ENCODE data around the gene WASF1.
A peak's percentile ranks its signal among the peaks of the same experiment; 100 is the strongest.

The WASF1 gene

GRCh38 chr6:110179406-110180227, at the start of gene WASF1:
TSS of gene WASF1 (minus strand) at chr6:110179670. CDS start at chr6:110127601, 52,069 bp downstream.
- DNase-seq (ENCODE audit: low spot score): peak; percentile 91

- DNase-seq (ENCODE audit: low spot score): no peak
Measured at GRCh38 chr6:110226261-110226660, 46.8 kb upstream of the WASF1 start.

GRCh38 chr6:110221738-110222137, 42.3 kb upstream of the WASF1 start:
- DNase-seq (ENCODE audit: low spot score): no peak

GRCh38 chr6:110217266-110217665, 37.8 kb upstream of the WASF1 start:
- no peak for DNase-seq (ENCODE audit: low spot score)

- DNase-seq (ENCODE audit: low spot score): no peak
Measured at GRCh38 chr6:110216140-110216539, 36.7 kb upstream of the WASF1 start.

GRCh38 chr6:110214338-110214737, 34.9 kb upstream of the WASF1 start:
- DNase-seq (ENCODE audit: low spot score): no peak

- DNase-seq (ENCODE audit: low spot score): no peak
Measured at GRCh38 chr6:110211753-110212152, 32.3 kb upstream of the WASF1 start.

- no peak for DNase-seq (ENCODE audit: low spot score)
Measured at GRCh38 chr6:110207652-110208051, 28.2 kb upstream of the WASF1 start.

DNA sequence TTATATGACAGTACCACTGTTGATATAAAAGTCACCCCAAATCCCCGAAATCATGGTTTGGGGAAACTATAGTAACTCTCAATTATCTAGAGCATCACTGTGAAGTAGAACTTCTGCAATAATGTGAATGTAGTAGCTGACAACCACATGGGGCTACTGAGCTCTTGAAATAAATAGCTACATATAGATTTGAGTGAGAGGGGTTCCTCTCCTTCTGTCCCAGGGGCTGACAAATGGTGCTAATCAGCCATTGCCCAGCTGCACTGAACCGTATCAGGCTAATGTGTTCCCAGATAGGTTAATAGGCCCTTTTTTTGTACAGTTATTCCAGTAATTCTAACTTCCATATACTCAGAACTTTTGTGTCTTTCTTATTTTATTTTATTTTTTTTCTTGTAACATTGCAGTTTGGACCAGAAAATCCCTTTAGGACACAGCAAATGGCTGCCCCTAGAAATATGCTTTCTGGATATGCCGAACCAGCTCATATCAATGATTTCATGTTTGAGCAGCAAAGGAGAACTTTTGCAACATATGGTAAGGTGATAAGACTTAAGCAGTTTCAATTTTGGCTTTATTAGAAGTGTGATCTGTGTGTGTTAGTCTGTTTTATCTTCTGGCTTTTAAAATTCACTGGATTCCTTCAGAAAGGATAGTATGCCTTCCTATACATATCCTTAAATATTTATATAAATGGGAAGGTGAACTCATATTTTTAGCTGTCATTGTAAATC, 21.8 kb upstream of the WASF1 start:
- no peak for DNase-seq (ENCODE audit: low spot score)

DNA sequence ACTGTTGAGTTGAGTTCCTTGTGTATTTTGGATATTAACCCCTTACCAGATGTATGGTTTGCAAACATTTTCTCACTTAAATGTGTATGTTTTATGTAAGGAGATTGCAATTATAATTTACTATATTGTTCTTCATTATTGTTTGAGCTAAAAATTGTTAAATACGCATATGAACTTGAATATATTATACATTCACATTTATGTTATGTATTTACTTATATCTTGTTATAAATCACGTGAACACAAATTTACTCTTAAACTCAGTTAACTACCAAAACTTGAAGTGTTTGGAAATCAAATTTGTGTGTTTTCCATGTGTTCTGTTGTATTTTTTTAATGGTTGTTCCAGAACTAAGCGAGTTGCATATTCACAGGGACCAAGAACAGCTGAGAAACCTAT, 19.1 kb upstream of the WASF1 start:
- no peak for DNase-seq (ENCODE audit: low spot score)

GRCh38 chr6:110196874-110197273, 17.4 kb upstream of the WASF1 start:
- DNase-seq (ENCODE audit: low spot score): no peak

- DNase-seq (ENCODE audit: low spot score): no peak
Measured at GRCh38 chr6:110195639-110196038, 16.2 kb upstream of the WASF1 start.

- DNase-seq (ENCODE audit: low spot score): no peak
Measured at GRCh38 chr6:110191477-110191876, 12.0 kb upstream of the WASF1 start.

GRCh38 chr6:110190726-110191125, 11.3 kb upstream of the WASF1 start:
- DNase-seq (ENCODE audit: low spot score): no peak

- DNase-seq (ENCODE audit: low spot score): no peak
Measured at GRCh38 chr6:110188791-110189190, 9.3 kb upstream of the WASF1 start.

DNA sequence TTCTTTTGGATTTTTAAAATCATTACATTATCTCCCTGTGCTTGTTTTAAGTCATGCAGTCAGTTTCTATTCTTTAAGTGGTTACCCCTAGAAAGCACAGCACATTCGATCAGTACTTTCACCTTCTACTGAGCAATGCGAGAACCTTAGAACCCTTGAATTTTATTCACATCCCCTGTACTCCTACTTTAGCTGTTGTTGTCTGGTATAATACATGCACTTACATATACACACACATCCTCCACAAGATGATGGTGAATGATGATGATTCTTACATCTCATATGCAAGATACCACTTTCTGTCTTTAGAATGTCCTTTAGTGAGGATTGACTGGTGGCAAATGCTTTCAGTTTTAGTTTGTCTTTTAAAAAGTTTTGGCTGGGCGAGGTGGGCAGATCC, 6.4 kb upstream of the WASF1 start:
- no peak for DNase-seq (ENCODE audit: low spot score)

DNA sequence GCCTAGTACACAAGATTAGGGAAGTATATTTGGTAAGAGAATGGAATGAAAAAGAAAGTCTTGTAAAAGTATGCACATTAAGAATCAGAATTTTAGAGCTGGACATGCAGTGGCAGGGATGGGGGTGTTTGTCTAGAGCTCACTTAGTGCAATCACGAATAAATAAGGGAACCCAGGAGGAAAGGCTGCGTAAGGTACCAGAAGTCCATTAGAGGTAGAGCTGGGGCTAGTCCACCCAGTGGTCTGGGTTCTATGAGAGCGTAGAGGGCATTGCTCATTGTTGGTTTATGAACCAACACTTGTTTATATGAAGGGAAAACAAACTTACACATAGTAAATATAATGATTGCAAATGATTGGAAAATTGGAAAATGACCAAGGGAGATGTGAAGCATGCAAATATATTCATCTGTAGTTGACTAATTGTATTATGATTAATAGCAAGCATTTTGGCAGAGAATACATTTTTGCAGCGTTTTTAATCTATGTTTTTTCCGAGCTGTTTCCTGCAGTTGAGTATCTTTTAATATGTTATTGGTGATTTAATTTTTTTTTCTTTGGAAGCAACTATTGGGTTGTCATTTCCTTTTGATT, 3.9 kb upstream of the WASF1 start:
- no peak for DNase-seq (ENCODE audit: low spot score)

DNA sequence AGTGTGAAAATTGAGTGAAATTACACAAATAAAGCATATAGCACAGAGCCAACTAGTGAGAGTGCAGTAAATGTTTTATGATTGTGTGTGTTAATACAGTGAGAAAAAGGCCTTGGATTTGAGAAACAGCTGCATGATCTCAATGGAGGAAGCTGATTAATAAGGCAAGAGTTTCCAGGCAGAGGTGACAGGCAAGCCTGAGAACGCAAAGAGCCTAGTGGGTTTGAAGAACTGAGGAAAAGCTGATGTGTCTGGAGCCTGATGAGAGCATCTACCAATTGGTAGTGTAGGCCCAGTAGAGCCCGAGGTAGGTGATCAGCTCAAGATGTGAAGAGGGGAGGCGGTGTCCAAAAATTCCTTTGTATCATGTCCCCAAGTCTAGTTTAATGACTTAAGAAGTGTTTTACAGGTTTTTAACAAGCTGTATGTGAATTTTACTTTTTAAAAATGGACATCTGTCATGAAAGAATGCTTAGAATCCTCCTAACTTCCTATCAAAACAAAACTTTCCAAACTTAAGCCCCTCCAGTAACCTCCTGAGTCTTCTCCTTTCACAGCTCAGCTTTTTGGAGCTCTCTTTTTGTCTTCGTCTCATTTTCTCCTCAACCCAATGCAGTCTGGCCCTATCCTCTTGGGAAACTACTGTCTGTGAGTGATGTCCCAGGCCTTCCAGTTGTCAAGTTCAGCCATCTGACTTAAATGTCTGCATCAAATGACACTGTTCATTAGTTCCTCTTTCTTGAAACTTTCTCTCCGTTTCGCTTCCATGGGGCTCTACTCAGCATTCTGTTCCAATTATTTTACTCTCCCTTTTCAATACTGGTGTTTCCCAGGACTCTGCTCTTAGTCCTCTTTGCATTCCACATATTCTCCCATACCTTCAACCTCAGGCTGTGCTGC, 1.9 kb upstream of the WASF1 start:
- no peak for DNase-seq (ENCODE audit: low spot score)

- DNase-seq (ENCODE audit: low spot score): peak; percentile 50
Measured at GRCh38 chr6:110180228-110181008, 948 bp upstream of the WASF1 start, which contains the start of gene CDC40. TSS of gene CDC40 (plus strand) at chr6:110180427. CDS start at chr6:110180445, 18 bp downstream.

GRCh38 chr6:110178626-110179405, 654 bp downstream of the WASF1 start:
- DNase-seq (ENCODE audit: low spot score): peak; percentile 43

All from CD4-positive, alpha-beta T cell treated with Interleukin-6 at 100 ng/mL for 8 hours (primary cell).